Mucosa of descending colon (tissue), 3 donors: ENCODE data around the gene DGCR8. TPM values are rescaled to one million over a fixed set of nuclear protein-coding genes. Genes with fewer than 3 reads are reported as not detected.
"Not testable (repeated sequence)": the region's sequence is repeated elsewhere in the genome, so short reads cannot be mapped to it uniquely, and the experiment has no call there.

ENCODE experiments used
- ATAC-seq: fragments of 200-7000 bp; cut with Tn5 transposase; one replicate; pipeline ENCODE4 v1.9.1; 2020; ENCODE audit warnings: mild to moderate bottlenecking, moderate library complexity
- DNase-seq, 3 donors: peaks; one replicate each; pipeline ENCODE4 v3.0.0-alpha.2; 2020
- H3K36me3 ChIP-seq: fragments of 200-600 bp; one replicate; pipeline ENCODE4 v1.8.0; 2021; ENCODE audit warnings: low read depth, mild to moderate bottlenecking
- H3K4me1 ChIP-seq: fragments of 200-600 bp; one replicate; pipeline ENCODE4 v1.8.0; 2021; ENCODE audit warnings: low read depth, mild to moderate bottlenecking
- H3K4me3 ChIP-seq: fragments of 200-600 bp; one replicate; pipeline ENCODE4 v1.8.0; 2021; ENCODE audit warnings: mild to moderate bottlenecking
- H3K9me3 ChIP-seq: fragments of 200-600 bp; one replicate; pipeline ENCODE4 v1.8.0; 2021; ENCODE audit warnings: mild to moderate bottlenecking
- CTCF ChIP-seq: fragments of 200-600 bp; IDR thresholded peaks from one replicate; pipeline ENCODE4 v1.8.0; 2022; ENCODE audit warnings: antibody characterized with exemption, mild to moderate bottlenecking
- intact Hi-C, 2 donors: fragments of 100-400 bp; cut with DNase I in 1 of 2; cut with micrococcal nuclease in 1 of 2; formaldehyde crosslinking; loops; one replicate each; pipeline versions ENCODE4 v1.11.0 to v1.11.1; 2022; cut with DNase I, micrococcal nuclease
- total RNA-seq, 3 donors: library from RNA; stranded (reverse); fragmentation: NEBNext Ultra II Directional in 2 of 3; extraction: Animal tissue kit (Norgen Biotek cat#: 25700) in 2 of 3; gene quantifications; one replicate each; pipeline versions ENCODE4 v1.2.1 to v1.2.4, GENCODE V29; 2021 to 2023
- donor health status: DM: no; HTN: no; CAD: no; lungs with moderate emphysema.
- donor health status: DM: no; HTN: no; CAD: no.
- donor health status: DM: no; HTN: yes; CAD: no.

Gene DGCR8
- total RNA-seq, 3 donors from 2014 or later, result 39.0 to 48.8 (median 48.4) TPM

GRCh38 chr22:20156042-20156389 is 76.0 kb downstream of the DGCR8 start:
- Histone ChIP-seq H3K4me1 (peaks cover 3% of the 10 kb centered on the region), H3K4me3 (no peak overlapping the region), H3K36me3 (no peaks in the 10 kb centered on the region), H3K9me3 (no peaks in the 10 kb centered on the region)
- no peak for TF ChIP-seq CTCF
- intact Hi-C loops, result loop anchor here (5.0 to 10.0 kb wide), 2 partner anchors 119 to 131 kb away; no protein-coding TSS in a partner anchor
- DNase-seq, result no peak
- ATAC-seq, result no peak

- intact Hi-C loops, result loop anchor here (5.0 to 10.0 kb wide), 2 partner anchors 118 to 130 kb away; no protein-coding TSS in a partner anchor
- TF ChIP-seq CTCF, result peak; percentile 99
- Histone ChIP-seq H3K4me1 (peaks cover 3% of the 10 kb centered on the region), H3K36me3 (no peaks in the 10 kb centered on the region), H3K4me3 (no peak overlapping the region), H3K9me3 (no peaks in the 10 kb centered on the region)
- DNase-seq (peak; percentile 79 to 96 (median 91)), ATAC-seq (peak; percentile 76)
Measured at GRCh38 chr22:20156611-20157429, 76.8 kb downstream of the DGCR8 start.

GRCh38 chr22:20157430-20158183 is 77.6 kb downstream of the DGCR8 start:
- no peaks in the 10 kb centered on the region for H3K36me3 ChIP-seq
- no peak overlapping the region for H3K4me3 ChIP-seq
- no peak for ATAC-seq
- intact Hi-C loops, result loop anchor here (5.0 to 10.0 kb wide), 2 partner anchors 117 to 130 kb away; no protein-coding TSS in a partner anchor
- peaks cover 3% of the 10 kb centered on the region for H3K4me1 ChIP-seq
- no peak for TF ChIP-seq CTCF
- no peak for DNase-seq
- no peaks in the 10 kb centered on the region for H3K9me3 ChIP-seq

- intact Hi-C loops, result loop anchor here (5.0 to 10.0 kb wide), 2 partner anchors 116 to 129 kb away; no protein-coding TSS in a partner anchor
- no peak for TF ChIP-seq CTCF
Measured at GRCh38 chr22:20158391-20159036, 78.5 kb downstream of the DGCR8 start.

GRCh38 chr22:20159076-20159475 is 79.0 kb downstream of the DGCR8 start:
- no peak for ATAC-seq
- H3K9me3 ChIP-seq, result no peaks in the 10 kb centered on the region
- intact Hi-C loops, result loop anchor here (5.0 to 10.0 kb wide), 2 partner anchors 116 to 128 kb away; no protein-coding TSS in a partner anchor
- peaks cover 3% of the 10 kb centered on the region for H3K4me1 ChIP-seq
- H3K36me3 ChIP-seq, result no peaks in the 10 kb centered on the region
- DNase-seq, result no peak
- H3K4me3 ChIP-seq, result no peak overlapping the region
- TF ChIP-seq CTCF, result no peak

More at GRCh38 chr22:20158391-20159036, 78.5 kb downstream of the DGCR8 start:
- no peaks in the 10 kb centered on the region for H3K9me3 ChIP-seq
- H3K4me3 ChIP-seq, result no peak overlapping the region
- H3K36me3 ChIP-seq, result no peaks in the 10 kb centered on the region
- ATAC-seq (no peak), DNase-seq (no peak)
- H3K4me1 ChIP-seq, result peaks cover 3% of the 10 kb centered on the region

GRCh38 chr22:20159531-20159930 is 79.5 kb downstream of the DGCR8 start:
- H3K4me1 ChIP-seq, H3K4me3 ChIP-seq, H3K9me3 ChIP-seq, ATAC-seq, H3K36me3 ChIP-seq, DNase-seq: not testable (repeated sequence)
- intact Hi-C loops, result loop anchor here (5.0 to 10.0 kb wide), 2 partner anchors 115 to 128 kb away; no protein-coding TSS in a partner anchor
